Endothelial cell of umbilical vein (primary cell): Measurements from ENCODE around the gene KY. TPM values are rescaled to one million over a fixed set of nuclear protein-coding genes. Genes with fewer than 3 reads are reported as not detected.

Source experiments
- BruUV-seq: library from RNA; stranded (reverse); fragments of 400-500 nt; replicated peaks from 2 replicates; lab custom pipeline; 2021; lab: Mats Ljungman, UMichigan
- CTCF ChIA-PET: fragments of 300-600, 350-600 bp; sonication (Branson Sonifier 250); formaldehyde crosslinking; loops from one replicate; lab custom pipeline; 2021; ENCODE audit warnings: antibody characterized with exemption, inconsistent platforms; lab: Charles Lee
- POLR2A ChIA-PET: fragments of 300-600, 350-600 bp; sonication (Branson Sonifier 250); formaldehyde crosslinking; loops from one replicate; lab custom pipeline; 2021; ENCODE audit warnings: antibody characterized with exemption, inconsistent platforms; lab: Charles Lee
- DNase-seq: peaks from one replicate; pipeline ENCODE4 v3.0.0-alpha.2; 2011; ENCODE audit warnings: low read depth, low spot score
- FAIRE-seq: peaks from 2 replicates; lab custom pipeline; 2011; peaks lifted over from hg19 to GRCh38; lab: Jason Lieb, UNC
- H2AFZ ChIP-seq: 2 replicates; pipeline ENCODE4 v1.6.0; 2012; ENCODE audit warnings: low read depth, low read length, control low read depth, inconsistent platforms
- H3K27ac ChIP-seq: 2 replicates; pipeline ENCODE4 v1.5.1; 2011; ENCODE audit warnings: low read depth, mild to moderate bottlenecking, control low read depth, low read length, moderate library complexity; ENCODE audit not compliant: insufficient read depth
- H3K27me3 ChIP-seq, 2 experiments: 2 replicates each; pipeline versions ENCODE4 v1.6.0 to v1.6.1; 2011; ENCODE audit warnings: low read length in 2 of 2, mixed read lengths in 1 of 2; ENCODE audit not compliant: control insufficient read depth in 2 of 2, insufficient read depth in 2 of 2
- H3K36me3 ChIP-seq, 2 experiments: 2 replicates in 1 of 2; 3 replicates in 1 of 2; pipeline ENCODE4 v1.5.1; 2011; ENCODE audit warnings: low read length in 2 of 2, mild to moderate bottlenecking in 1 of 2, moderate library complexity in 1 of 2; ENCODE audit not compliant: control insufficient read depth in 2 of 2, insufficient read depth in 2 of 2; ENCODE audit errors: extremely low read depth in 1 of 2
- H3K4me1 ChIP-seq: 3 replicates; pipeline ENCODE4 v1.5.1; 2011; ENCODE audit warnings: mild to moderate bottlenecking, low read length; ENCODE audit not compliant: control insufficient read depth, insufficient read depth; ENCODE audit errors: extremely low read depth
- H3K4me2 ChIP-seq: 2 replicates; pipeline ENCODE4 v1.6.1; 2011; ENCODE audit warnings: low read length, control low read depth, mixed read lengths; ENCODE audit not compliant: insufficient read depth
- H3K4me3 ChIP-seq, 3 experiments: fragments of 200-600 bp in 1 of 3; sonication (generic), shearing (Covaris generic) in 1 of 3; replicated peaks in 1 of 3; 2 replicates each; pipeline ENCODE4 v1.5.1; 2011 to 2016; ENCODE audit warnings: control low read depth in 3 of 3, low read length in 3 of 3, mild to moderate bottlenecking in 2 of 3, inconsistent platforms in 1 of 3, low read depth in 1 of 3, moderate library complexity in 1 of 3; ENCODE audit not compliant: insufficient read depth in 1 of 3
- H3K79me2 ChIP-seq: 2 replicates; pipeline ENCODE4 v1.6.0; 2012; ENCODE audit warnings: low read length, inconsistent platforms; ENCODE audit not compliant: control insufficient read depth, insufficient read depth
- H3K9ac ChIP-seq: replicated peaks from 2 replicates; pipeline ENCODE3; 2011; ENCODE audit warnings: low read length, control low read depth; ENCODE audit not compliant: insufficient read depth; ENCODE audit errors: extremely low read depth
- H3K9me1 ChIP-seq: replicated peaks from 3 replicates; pipeline ENCODE4 v1.6.0; 2011; ENCODE audit warnings: mild to moderate bottlenecking, low read length; ENCODE audit not compliant: control insufficient read depth, insufficient read depth; ENCODE audit errors: extremely low read depth
- H3K9me3 ChIP-seq: replicated peaks from 2 replicates; pipeline ENCODE4 v1.5.1; 2012; ENCODE audit warnings: low read length, inconsistent platforms; ENCODE audit not compliant: control insufficient read depth, insufficient read depth
- H4K20me1 ChIP-seq: replicated peaks from 2 replicates; pipeline ENCODE3; 2011; ENCODE audit warnings: mild to moderate bottlenecking, low read length; ENCODE audit not compliant: control insufficient read depth, insufficient read depth; ENCODE audit errors: extremely low read depth
- CTCF ChIP-seq, 2 donors: IDR thresholded peaks; 1 replicate in 1 of 2; 2 replicates in 1 of 2; pipeline ENCODE4 v1.5.1; 2011; ENCODE audit warnings: low read length in 2 of 2, mild to moderate bottlenecking in 2 of 2, moderate library complexity in 2 of 2, control low read depth in 1 of 2, inconsistent platforms in 1 of 2, low read depth in 1 of 2; ENCODE audit not compliant: insufficient read depth in 1 of 2; ENCODE audit errors: extremely low read depth in 1 of 2
- EZH2 ChIP-seq: IDR thresholded peaks from 2 replicates; pipeline ENCODE4 v1.6.1; 2012; ENCODE audit warnings: borderline replicate concordance, low read depth, mild to moderate bottlenecking, moderate library complexity, low read length, inconsistent platforms; ENCODE audit not compliant: severe bottlenecking
- FOS ChIP-seq: IDR thresholded peaks from 2 replicates; pipeline ENCODE4 v1.6.1; 2011; ENCODE audit warnings: mild to moderate bottlenecking, low read length, moderate library complexity, borderline replicate concordance; ENCODE audit not compliant: insufficient read depth
- GATA2 ChIP-seq: IDR thresholded peaks from 2 replicates; pipeline ENCODE4 v1.7.0; 2011; ENCODE audit warnings: low read depth, mild to moderate bottlenecking, moderate library complexity, mixed read lengths, low read length; ENCODE audit not compliant: insufficient read length, insufficient read depth
- JUN ChIP-seq: IDR thresholded peaks from 2 replicates; pipeline ENCODE4 v1.6.1; 2011; ENCODE audit warnings: borderline replicate concordance, low read depth; ENCODE audit not compliant: insufficient read length, insufficient read depth
- MAX ChIP-seq: IDR thresholded peaks from 2 replicates; pipeline ENCODE4 v1.6.1; 2011; ENCODE audit not compliant: insufficient read depth, insufficient read length
- MYC ChIP-seq: IDR thresholded peaks from one replicate; pipeline ENCODE4 v1.6.1; 2011; ENCODE audit warnings: mild to moderate bottlenecking, low read depth, low read length
- POLR2A ChIP-seq: IDR thresholded peaks from 2 replicates; pipeline ENCODE4 v1.6.1; 2012; ENCODE audit warnings: low read depth, mild to moderate bottlenecking, control low read depth, low read length
- POLR2AphosphoS5 ChIP-seq: IDR thresholded peaks from 2 replicates; pipeline ENCODE4 v1.6.1; 2012; ENCODE audit warnings: low read depth, mild to moderate bottlenecking, control low read depth, low read length, moderate library complexity; ENCODE audit not compliant: insufficient read depth
- dilution Hi-C: fragments of 300-500 bp; cut with MboI; formaldehyde crosslinking; loops from one replicate; pipeline ENCODE4 v1.15.0; 2019; ENCODE audit warnings: low sequenced_read_pairs; ENCODE audit not compliant: extremely low pct_ligation_motif_present
- intact Hi-C: fragments of 100-400 bp; cut with micrococcal nuclease; formaldehyde crosslinking; loops from one replicate; pipeline ENCODE4 v1.10.0; 2022
- polyA plus RNA-seq, 4 experiments: library from polyadenylated mRNA; depleted of rRNA in 3 of 4; stranded (reverse) in 3 of 4; unstranded in 1 of 4; fragments of >200 nt; gene quantifications; 2 replicates each; pipeline versions ENCODE4 v1.2.1 to v1.2.3, GENCODE V29; 2011 to 2012; ENCODE audit warnings: missing spikeins in 1 of 4
- total RNA-seq: library from RNA; stranded (reverse); gene quantifications from 2 replicates; pipeline ENCODE4 v1.2.3, GENCODE V29; 2021

The KY gene
- total and polyA plus RNA-seq, 2 donors (not counting 3 experiments of a cell fraction or from before 2014, with no cell fraction given), result not detected

- FAIRE-seq (no peak), DNase-seq (no peak)
- Histone ChIP-seq H3K9me3 (no peaks in the 10 kb centered on the region), H3K36me3 (no peaks in the 10 kb centered on the region), H3K27me3 (no peaks in the 10 kb centered on the region), H2AFZ (no peak overlapping the region), H3K27ac (no peak overlapping the region), H3K9me1 (no peaks in the 10 kb centered on the region), H3K4me1 (no peaks in the 10 kb centered on the region), H4K20me1 (no peaks in the 10 kb centered on the region), H3K9ac (no peak overlapping the region), H3K4me3 (no peak overlapping the region), H3K79me2 (no peaks in the 10 kb centered on the region), H3K4me2 (no peak overlapping the region)
- TF ChIP-seq FOS, result no peak
- no peak for TF ChIP-seq POLR2A
- no peak for TF ChIP-seq EZH2
- TF ChIP-seq GATA2, result no peak
- TF ChIP-seq CTCF (IDR thresholded peaks at IDR 0.05; ENCODE audit: extremely low read depth in 1 of 2, insufficient read depth in 1 of 2, low read depth in 1 of 2, low read length in 2 of 2), result no peak
- TF ChIP-seq MYC, result no peak
- TF ChIP-seq POLR2AphosphoS5, result no peak
- no peak for TF ChIP-seq MAX
- no peak for TF ChIP-seq JUN
- ChIA-PET CTCF (no interaction called here), POLR2A (no interaction called here)
- no TSS peak for BruUV-seq
- dilution Hi-C loops, result no loop called here
- intact Hi-C loops, result no loop called here
These were observed 16.1 kb upstream of the KY start for GRCh38 chr3:134666885-134667284.
